Endothelial cell of umbilical vein (primary cell): ENCODE measurements around the gene STXBP5. TPM values are rescaled to one million over a fixed set of nuclear protein-coding genes. Genes with fewer than 3 reads are reported as not detected.

Source experiments
- BruUV-seq: library from RNA; stranded (reverse); fragments of 400-500 nt; replicated peaks from 2 replicates; lab custom pipeline; 2021; lab: Mats Ljungman, UMichigan
- CTCF ChIA-PET: fragments of 300-600, 350-600 bp; sonication (Branson Sonifier 250); formaldehyde crosslinking; loops from one replicate; lab custom pipeline; 2021; ENCODE audit warnings: antibody characterized with exemption, inconsistent platforms; lab: Charles Lee
- POLR2A ChIA-PET: fragments of 300-600, 350-600 bp; sonication (Branson Sonifier 250); formaldehyde crosslinking; loops from one replicate; lab custom pipeline; 2021; ENCODE audit warnings: antibody characterized with exemption, inconsistent platforms; lab: Charles Lee
- DNase-seq: peaks from one replicate; pipeline ENCODE4 v3.0.0-alpha.2; 2011; ENCODE audit warnings: low read depth, low spot score
- FAIRE-seq: peaks from 2 replicates; lab custom pipeline; 2011; peaks lifted over from hg19 to GRCh38; lab: Jason Lieb, UNC
- H2AFZ ChIP-seq: 2 replicates; pipeline ENCODE4 v1.6.0; 2012; ENCODE audit warnings: low read depth, low read length, control low read depth, inconsistent platforms
- H3K27ac ChIP-seq: 2 replicates; pipeline ENCODE4 v1.5.1; 2011; ENCODE audit warnings: low read depth, mild to moderate bottlenecking, control low read depth, low read length, moderate library complexity; ENCODE audit not compliant: insufficient read depth
- H3K27me3 ChIP-seq, 2 experiments: 2 replicates each; pipeline versions ENCODE4 v1.6.0 to v1.6.1; 2011; ENCODE audit warnings: low read length in 2 of 2, mixed read lengths in 1 of 2; ENCODE audit not compliant: control insufficient read depth in 2 of 2, insufficient read depth in 2 of 2
- H3K36me3 ChIP-seq, 2 experiments: 2 replicates in 1 of 2; 3 replicates in 1 of 2; pipeline ENCODE4 v1.5.1; 2011; ENCODE audit warnings: low read length in 2 of 2, mild to moderate bottlenecking in 1 of 2, moderate library complexity in 1 of 2; ENCODE audit not compliant: control insufficient read depth in 2 of 2, insufficient read depth in 2 of 2; ENCODE audit errors: extremely low read depth in 1 of 2
- H3K4me1 ChIP-seq: 3 replicates; pipeline ENCODE4 v1.5.1; 2011; ENCODE audit warnings: mild to moderate bottlenecking, low read length; ENCODE audit not compliant: control insufficient read depth, insufficient read depth; ENCODE audit errors: extremely low read depth
- H3K4me2 ChIP-seq: 2 replicates; pipeline ENCODE4 v1.6.1; 2011; ENCODE audit warnings: low read length, control low read depth, mixed read lengths; ENCODE audit not compliant: insufficient read depth
- H3K4me3 ChIP-seq, 3 experiments: fragments of 200-600 bp in 1 of 3; sonication (generic), shearing (Covaris generic) in 1 of 3; replicated peaks in 1 of 3; 2 replicates each; pipeline ENCODE4 v1.5.1; 2011 to 2016; ENCODE audit warnings: control low read depth in 3 of 3, low read length in 3 of 3, mild to moderate bottlenecking in 2 of 3, inconsistent platforms in 1 of 3, low read depth in 1 of 3, moderate library complexity in 1 of 3; ENCODE audit not compliant: insufficient read depth in 1 of 3
- H3K79me2 ChIP-seq: 2 replicates; pipeline ENCODE4 v1.6.0; 2012; ENCODE audit warnings: low read length, inconsistent platforms; ENCODE audit not compliant: control insufficient read depth, insufficient read depth
- H3K9ac ChIP-seq: replicated peaks from 2 replicates; pipeline ENCODE3; 2011; ENCODE audit warnings: low read length, control low read depth; ENCODE audit not compliant: insufficient read depth; ENCODE audit errors: extremely low read depth
- H3K9me1 ChIP-seq: replicated peaks from 3 replicates; pipeline ENCODE4 v1.6.0; 2011; ENCODE audit warnings: mild to moderate bottlenecking, low read length; ENCODE audit not compliant: control insufficient read depth, insufficient read depth; ENCODE audit errors: extremely low read depth
- H3K9me3 ChIP-seq: replicated peaks from 2 replicates; pipeline ENCODE4 v1.5.1; 2012; ENCODE audit warnings: low read length, inconsistent platforms; ENCODE audit not compliant: control insufficient read depth, insufficient read depth
- H4K20me1 ChIP-seq: replicated peaks from 2 replicates; pipeline ENCODE3; 2011; ENCODE audit warnings: mild to moderate bottlenecking, low read length; ENCODE audit not compliant: control insufficient read depth, insufficient read depth; ENCODE audit errors: extremely low read depth
- EZH2 ChIP-seq: IDR thresholded peaks from 2 replicates; pipeline ENCODE4 v1.6.1; 2012; ENCODE audit warnings: borderline replicate concordance, low read depth, mild to moderate bottlenecking, moderate library complexity, low read length, inconsistent platforms; ENCODE audit not compliant: severe bottlenecking
- FOS ChIP-seq: IDR thresholded peaks from 2 replicates; pipeline ENCODE4 v1.6.1; 2011; ENCODE audit warnings: mild to moderate bottlenecking, low read length, moderate library complexity, borderline replicate concordance; ENCODE audit not compliant: insufficient read depth
- GATA2 ChIP-seq: IDR thresholded peaks from 2 replicates; pipeline ENCODE4 v1.7.0; 2011; ENCODE audit warnings: low read depth, mild to moderate bottlenecking, moderate library complexity, mixed read lengths, low read length; ENCODE audit not compliant: insufficient read length, insufficient read depth
- JUN ChIP-seq: IDR thresholded peaks from 2 replicates; pipeline ENCODE4 v1.6.1; 2011; ENCODE audit warnings: borderline replicate concordance, low read depth; ENCODE audit not compliant: insufficient read length, insufficient read depth
- MYC ChIP-seq: IDR thresholded peaks from one replicate; pipeline ENCODE4 v1.6.1; 2011; ENCODE audit warnings: mild to moderate bottlenecking, low read depth, low read length
- POLR2A ChIP-seq: IDR thresholded peaks from 2 replicates; pipeline ENCODE4 v1.6.1; 2012; ENCODE audit warnings: low read depth, mild to moderate bottlenecking, control low read depth, low read length
- POLR2AphosphoS5 ChIP-seq: IDR thresholded peaks from 2 replicates; pipeline ENCODE4 v1.6.1; 2012; ENCODE audit warnings: low read depth, mild to moderate bottlenecking, control low read depth, low read length, moderate library complexity; ENCODE audit not compliant: insufficient read depth
- dilution Hi-C: fragments of 300-500 bp; cut with MboI; formaldehyde crosslinking; loops from one replicate; pipeline ENCODE4 v1.15.0; 2019; ENCODE audit warnings: low sequenced_read_pairs; ENCODE audit not compliant: extremely low pct_ligation_motif_present
- intact Hi-C: fragments of 100-400 bp; cut with micrococcal nuclease; formaldehyde crosslinking; loops from one replicate; pipeline ENCODE4 v1.10.0; 2022
- polyA plus RNA-seq, 4 experiments: library from polyadenylated mRNA; depleted of rRNA in 3 of 4; stranded (reverse) in 3 of 4; unstranded in 1 of 4; fragments of >200 nt; gene quantifications; 2 replicates each; pipeline versions ENCODE4 v1.2.1 to v1.2.3, GENCODE V29; 2011 to 2012; ENCODE audit warnings: missing spikeins in 1 of 4
- total RNA-seq: library from RNA; stranded (reverse); gene quantifications from 2 replicates; pipeline ENCODE4 v1.2.3, GENCODE V29; 2021
- TF ChIP-seq, protein P1 (sequence below), 2 donors: IDR thresholded peaks; 1 replicate in 1 of 2; 2 replicates in 1 of 2; pipeline ENCODE4 v1.5.1; 2011; ENCODE audit warnings: low read length in 2 of 2, mild to moderate bottlenecking in 2 of 2, moderate library complexity in 2 of 2, control low read depth in 1 of 2, inconsistent platforms in 1 of 2, low read depth in 1 of 2; ENCODE audit not compliant: insufficient read depth in 1 of 2; ENCODE audit errors: extremely low read depth in 1 of 2
- TF ChIP-seq, protein P2 (sequence below): IDR thresholded peaks from 2 replicates; pipeline ENCODE4 v1.6.1; 2011; ENCODE audit not compliant: insufficient read depth, insufficient read length

Gene STXBP5
- total and polyA plus RNA-seq, 2 donors (not counting 3 experiments of a cell fraction or from before 2014, with no cell fraction given) = 7.1 to 21.8 TPM

DNA sequence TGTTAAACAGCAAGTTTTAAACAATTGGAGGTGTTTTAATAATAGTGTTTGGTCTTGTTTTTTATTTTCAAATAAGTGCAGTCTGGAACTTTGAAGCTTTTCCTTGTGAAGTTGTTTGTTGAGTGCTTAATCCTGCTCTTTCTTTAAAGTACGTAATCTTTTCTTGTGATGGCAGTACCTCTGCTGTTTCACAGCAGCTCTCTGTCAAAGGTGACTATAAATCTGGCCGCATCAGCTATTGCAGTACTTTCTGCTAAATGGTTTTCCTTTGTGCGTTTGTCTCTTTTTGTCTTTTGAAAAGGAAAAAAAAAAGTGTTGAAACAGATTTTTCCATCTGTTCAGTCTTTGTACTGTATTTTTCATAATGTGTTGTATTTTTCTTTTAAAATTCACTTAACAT is 12.7 kb downstream of the STXBP5 start:
- H4K20me1 ChIP-seq = no peaks in the 10 kb centered on the region
- peaks cover 22% of the 10 kb centered on the region for H3K79me2 ChIP-seq
- H3K27me3 ChIP-seq = no peaks in the 10 kb centered on the region
- no peak overlapping the region for H3K4me3 ChIP-seq
- H3K4me2 ChIP-seq = no peak overlapping the region
- dilution Hi-C loops (no loop called here), intact Hi-C loops (no loop called here)
- ChIA-PET POLR2A (no interaction called here), CTCF (interaction anchor here (0.8 to 1.8 kb wide), 2 partner anchors 9 to 315 kb away, joined by 3 to 5 read pairs; no protein-coding TSS in a partner anchor)
- H3K9me1 ChIP-seq = no peaks in the 10 kb centered on the region
- H3K9me3 ChIP-seq = no peaks in the 10 kb centered on the region
- no peak overlapping the region for H3K9ac ChIP-seq
- no peak overlapping the region for H2AFZ ChIP-seq
- BruUV-seq = no TSS peak
- TF ChIP-seq POLR2A (no peak), MYC (no peak), JUN (no peak), POLR2AphosphoS5 (no peak), FOS (no peak), GATA2 (no peak), EZH2 (no peak)
- TF ChIP-seq, protein P1, sequence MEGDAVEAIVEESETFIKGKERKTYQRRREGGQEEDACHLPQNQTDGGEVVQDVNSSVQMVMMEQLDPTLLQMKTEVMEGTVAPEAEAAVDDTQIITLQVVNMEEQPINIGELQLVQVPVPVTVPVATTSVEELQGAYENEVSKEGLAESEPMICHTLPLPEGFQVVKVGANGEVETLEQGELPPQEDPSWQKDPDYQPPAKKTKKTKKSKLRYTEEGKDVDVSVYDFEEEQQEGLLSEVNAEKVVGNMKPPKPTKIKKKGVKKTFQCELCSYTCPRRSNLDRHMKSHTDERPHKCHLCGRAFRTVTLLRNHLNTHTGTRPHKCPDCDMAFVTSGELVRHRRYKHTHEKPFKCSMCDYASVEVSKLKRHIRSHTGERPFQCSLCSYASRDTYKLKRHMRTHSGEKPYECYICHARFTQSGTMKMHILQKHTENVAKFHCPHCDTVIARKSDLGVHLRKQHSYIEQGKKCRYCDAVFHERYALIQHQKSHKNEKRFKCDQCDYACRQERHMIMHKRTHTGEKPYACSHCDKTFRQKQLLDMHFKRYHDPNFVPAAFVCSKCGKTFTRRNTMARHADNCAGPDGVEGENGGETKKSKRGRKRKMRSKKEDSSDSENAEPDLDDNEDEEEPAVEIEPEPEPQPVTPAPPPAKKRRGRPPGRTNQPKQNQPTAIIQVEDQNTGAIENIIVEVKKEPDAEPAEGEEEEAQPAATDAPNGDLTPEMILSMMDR (IDR thresholded peaks at IDR 0.05; ENCODE audit: extremely low read depth in 1 of 2, insufficient read depth in 1 of 2, low read depth in 1 of 2, low read length in 2 of 2) = no peak
- TF ChIP-seq, protein P2, sequence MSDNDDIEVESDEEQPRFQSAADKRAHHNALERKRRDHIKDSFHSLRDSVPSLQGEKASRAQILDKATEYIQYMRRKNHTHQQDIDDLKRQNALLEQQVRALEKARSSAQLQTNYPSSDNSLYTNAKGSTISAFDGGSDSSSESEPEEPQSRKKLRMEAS = no peak
- no peak overlapping the region for H3K27ac ChIP-seq
- no peaks in the 10 kb centered on the region for H3K36me3 ChIP-seq
- FAIRE-seq (no peak), DNase-seq (no peak)
- H3K4me1 ChIP-seq = no peaks in the 10 kb centered on the region
